Esophagus muscularis mucosa (tissue), 4 donors: ENCODE results near the gene NAA80. TPM values are rescaled to one million over a fixed set of nuclear protein-coding genes. Genes with fewer than 3 reads are reported as not detected.

Experiments used
- DNase-seq: peaks from one replicate; pipeline ENCODE4 v3.0.0-alpha.2; 2017; ENCODE audit errors: extremely low spot score
- H3K27ac ChIP-seq, 4 donors: fragments of 200-600 bp; sonication (generic); replicated peaks in 1 of 4; 1 replicate in 3 of 4; 2 replicates in 1 of 4; pipeline ENCODE4 v1.5.1; 2016 to 2019; ENCODE audit warnings: mild to moderate bottlenecking in 1 of 4
- H3K27me3 ChIP-seq, 4 donors: fragments of 200-600 bp; sonication (generic); one replicate each; pipeline versions ENCODE4 v1.5.1 to v1.6.0; 2016 to 2019
- H3K36me3 ChIP-seq, 4 donors: fragments of 200-600 bp; sonication (generic); one replicate each; pipeline ENCODE4 v1.5.1; 2016 to 2019
- H3K4me1 ChIP-seq, 4 donors: fragments of 200-600 bp; sonication (generic); one replicate each; pipeline ENCODE4 v1.5.1; 2016 to 2019
- H3K4me3 ChIP-seq, 4 donors: fragments of 200-600 bp; sonication (generic); 1 replicate in 2 of 4; 2 replicates in 2 of 4; pipeline ENCODE4 v1.5.1; 2016 to 2019; ENCODE audit warnings: mild to moderate bottlenecking in 4 of 4, moderate library complexity in 1 of 4
- H3K9me3 ChIP-seq, 4 donors: fragments of 200-600 bp; sonication (generic); 1 replicate in 3 of 4; 2 replicates in 1 of 4; pipeline ENCODE4 v1.5.1; 2016 to 2019
- CTCF ChIP-seq, 3 experiments: fragments of 200-600 bp in 2 of 3; fragments of 450-650 bp in 1 of 3; sonication (generic) in 2 of 3; IDR thresholded peaks; one replicate each; pipeline ENCODE4 v1.5.1; 2017 to 2019; ENCODE audit warnings: antibody characterized with exemption in 3 of 3, mild to moderate bottlenecking in 2 of 3, moderate library complexity in 1 of 3
- EP300 ChIP-seq: sonication (generic); formaldehyde crosslinking; IDR thresholded peaks from one replicate; pipeline ENCODE4 v1.6.1; 2017; ENCODE audit warnings: antibody characterized with exemption
- POLR2A ChIP-seq: fragments of 450-650 bp; IDR thresholded peaks from one replicate; pipeline ENCODE4 v1.6.1; 2017; ENCODE audit warnings: antibody characterized with exemption, moderate library complexity, mild to moderate bottlenecking, low read depth
- POLR2AphosphoS5 ChIP-seq, 2 donors: sonication (generic); formaldehyde crosslinking; IDR thresholded peaks; one replicate each; pipeline ENCODE4 v1.6.1; 2017; ENCODE audit warnings: antibody characterized with exemption in 2 of 2
- WGBS: methylation state at CpG from one replicate; pipeline ENCODE4 v1.1.5; 2018; 5-methylcytosine and 5-hydroxymethylcytosine counted together
- intact Hi-C: fragments of 100-400 bp; cut with DNase I; formaldehyde crosslinking; loops from one replicate; pipeline ENCODE4 v1.15.1; 2023
- total RNA-seq, 4 donors: library from RNA; depleted of rRNA; stranded (reverse); fragments of >200 nt; gene quantifications; one replicate each; pipeline versions ENCODE4 v1.1.0 to v1.2.1, GENCODE V29; 2016

Gene NAA80
- total RNA-seq, 4 donors from 2014 or later = 6.8 to 9.5 (median 8.0) TPM

GRCh38 chr3:50260027-50260941 lies 38.9 kb downstream of the NAA80 start:
- Histone ChIP-seq H3K4me3 (peak overlapping the region; percentile 59 to 69 (median 64)), H3K27me3 (no peaks in the 10 kb centered on the region), H3K9me3 (no peaks in the 10 kb centered on the region), H3K36me3 (peaks cover 22 to 43% (median 37%) of the 10 kb centered on the region in 4 donors), H3K27ac (peak overlapping the region; percentile 93 to 100 (median 96)), H3K4me1 (peaks cover 64 to 93% (median 88%) of the 10 kb centered on the region in 4 donors)
- TF ChIP-seq CTCF (IDR thresholded peaks at IDR 0.05) = peak in 2 of 3 experiments; percentile 100
- peak; percentile 88 to 89 for TF ChIP-seq POLR2AphosphoS5 (IDR thresholded peaks at IDR 0.05)
- no peak for TF ChIP-seq EP300
- TF ChIP-seq POLR2A = peak; percentile 24
- intact Hi-C loops = no loop called here
- DNase-seq = peak; percentile 96
- WGBS = 2% methylated on average over 13 of the region's 70 CpGs

- 27% methylated on average over 8 of the region's 18 CpGs for WGBS
- Histone ChIP-seq H3K36me3 (peaks cover 24 to 46% (median 44%) of the 10 kb centered on the region in 4 donors), H3K9me3 (no peaks in the 10 kb centered on the region), H3K27me3 (no peaks in the 10 kb centered on the region), H3K27ac (peak overlapping the region; percentile 93 to 100 (median 96)), H3K4me3 (peak overlapping the region; percentile 59 to 69 (median 64)), H3K4me1 (peaks cover 64 to 93% (median 88%) of the 10 kb centered on the region in 4 donors)
- intact Hi-C loops = loop anchor here (2.0 kb wide), 1 partner anchor 13 kb away; no protein-coding TSS in a partner anchor
- TF ChIP-seq EP300 (no peak), CTCF (IDR thresholded peaks at IDR 0.05) (no peak), POLR2AphosphoS5 (IDR thresholded peaks at IDR 0.05) (no peak), POLR2A (no peak)
- DNase-seq = no peak
These were observed 39.7 kb downstream of the NAA80 start for GRCh38 chr3:50259432-50260026.

GRCh38 chr3:50258979-50259378 lies 40.2 kb downstream of the NAA80 start:
- Histone ChIP-seq H3K9me3 (no peaks in the 10 kb centered on the region), H3K27ac (peak overlapping the region; percentile 93 to 100 (median 96)), H3K4me3 (no peak overlapping the region), H3K27me3 (no peaks in the 10 kb centered on the region), H3K36me3 (peaks cover 29 to 51% (median 48%) of the 10 kb centered on the region in 4 donors), H3K4me1 (peaks cover 64 to 93% (median 88%) of the 10 kb centered on the region in 4 donors)
- no peak for DNase-seq
- TF ChIP-seq POLR2A (no peak), POLR2AphosphoS5 (IDR thresholded peaks at IDR 0.05) (no peak)
- WGBS = 84% methylated on average over 16 of the region's 16 CpGs
- intact Hi-C loops = loop anchor here (2.0 kb wide), 1 partner anchor 14 kb away; no protein-coding TSS in a partner anchor

GRCh38 chr3:50258029-50258680 lies 41.0 kb downstream of the NAA80 start:
- peaks cover 60 to 93% (median 87%) of the 10 kb centered on the region in 4 donors for H3K4me1 ChIP-seq

More at GRCh38 chr3:50258029-50258680, 41.0 kb downstream of the NAA80 start:
- H3K36me3 ChIP-seq = peaks cover 32 to 59% (median 56%) of the 10 kb centered on the region in 4 donors
- DNase-seq = no peak
- peak overlapping the region; percentile 93 to 100 (median 96) for H3K27ac ChIP-seq
- TF ChIP-seq EP300 (no peak), POLR2A (no peak), POLR2AphosphoS5 (IDR thresholded peaks at IDR 0.05) (no peak), CTCF (IDR thresholded peaks at IDR 0.05) (no peak)
- H3K9me3 ChIP-seq = no peaks in the 10 kb centered on the region
- intact Hi-C loops = loop anchor here (2.0 kb wide), 1 partner anchor 15 kb away; no protein-coding TSS in a partner anchor
- no peak overlapping the region for H3K4me3 ChIP-seq
- H3K27me3 ChIP-seq = no peaks in the 10 kb centered on the region
- WGBS = 54% methylated on average over 12 of the region's 17 CpGs
